Stimulated activated naive B cell treated with anti-CD40 and anti-IgM and Interleukin-4, amounts not matched to agents 10 μg/mL and 1 μg/mL and 100 μg/mL, for 72 hours (primary cell): ENCODE measurements around the gene ENOX1.

Experiments
- ATAC-seq, 2 donors: fragments of 150-1000 bp; cut with Tn5 transposase; replicated peaks; 2 replicates each; pipeline ENCODE4 v1.10.0; 2021; ENCODE audit warnings: moderate library complexity in 1 of 2
- DNase-seq: peaks from one replicate; pipeline ENCODE4 v3.0.0; 2021
- H3K27ac Mint-ChIP-seq: one replicate; pipeline ENCODE4 v1.8.0; 2022; ENCODE audit warnings: mild to moderate bottlenecking, mixed read lengths
- H3K27me3 Mint-ChIP-seq, 2 donors: one replicate each; pipeline ENCODE4 v1.8.0; 2022; ENCODE audit warnings: mixed read lengths in 2 of 2
- H3K36me3 Mint-ChIP-seq, 2 donors: one replicate each; pipeline ENCODE4 v1.8.0; 2022; ENCODE audit warnings: mixed read lengths in 2 of 2, mild to moderate bottlenecking in 1 of 2
- H3K4me1 Mint-ChIP-seq, 2 donors: one replicate each; pipeline ENCODE4 v1.8.0; 2022; ENCODE audit warnings: mixed read lengths in 2 of 2, mild to moderate bottlenecking in 1 of 2
- H3K4me3 Mint-ChIP-seq, 2 donors: one replicate each; pipeline ENCODE4 v1.8.0; 2022; ENCODE audit warnings: mild to moderate bottlenecking in 2 of 2, mixed read lengths in 2 of 2, moderate library complexity in 1 of 2
- H3K9me3 Mint-ChIP-seq, 2 donors: one replicate each; pipeline ENCODE4 v1.8.0; 2022; ENCODE audit warnings: mixed read lengths in 2 of 2, mild to moderate bottlenecking in 1 of 2

ENOX1 gene

DNA sequence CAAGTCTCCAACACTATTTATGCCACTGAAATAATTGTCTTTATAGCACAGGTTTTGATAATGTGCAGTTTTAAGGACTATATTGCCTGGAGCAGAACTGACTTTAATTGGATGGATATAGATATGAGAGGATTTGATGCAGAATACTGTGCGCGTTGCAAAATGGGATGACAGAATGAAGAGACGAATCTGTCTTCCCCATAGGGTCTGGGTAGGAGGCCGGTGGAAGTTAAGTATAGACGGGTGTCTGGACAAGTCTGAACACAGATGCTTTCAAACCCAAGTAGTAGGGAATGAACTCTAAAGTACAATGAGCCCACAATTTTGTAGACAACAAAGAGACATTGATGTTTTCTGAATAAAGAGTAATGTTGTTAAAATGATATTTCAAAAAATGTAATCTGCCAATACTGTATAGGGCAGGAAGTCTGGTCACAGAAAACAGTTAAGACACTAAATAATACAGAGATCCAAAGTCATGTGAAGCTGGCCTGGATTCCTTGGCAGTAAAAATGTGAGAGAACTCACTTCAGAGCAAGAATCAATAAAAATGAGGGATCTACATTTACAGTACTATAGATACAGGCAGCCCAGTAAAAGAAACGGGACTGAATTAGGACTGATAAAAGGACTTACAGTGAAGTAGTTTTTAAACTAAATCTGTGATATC lies 125.5 kb downstream of the ENOX1 start:
- no peaks in the 10 kb centered on the region for H3K4me1 Mint-ChIP-seq
- no peak overlapping the region for H3K4me3 Mint-ChIP-seq
- DNase-seq (no peak), ATAC-seq (no peak)
- H3K27ac Mint-ChIP-seq, result no peak overlapping the region
- peaks cover 0 to 9% of the 10 kb centered on the region in 2 donors for H3K27me3 Mint-ChIP-seq
- no peaks in the 10 kb centered on the region for H3K9me3 Mint-ChIP-seq
- H3K36me3 Mint-ChIP-seq, result no peaks in the 10 kb centered on the region

DNA sequence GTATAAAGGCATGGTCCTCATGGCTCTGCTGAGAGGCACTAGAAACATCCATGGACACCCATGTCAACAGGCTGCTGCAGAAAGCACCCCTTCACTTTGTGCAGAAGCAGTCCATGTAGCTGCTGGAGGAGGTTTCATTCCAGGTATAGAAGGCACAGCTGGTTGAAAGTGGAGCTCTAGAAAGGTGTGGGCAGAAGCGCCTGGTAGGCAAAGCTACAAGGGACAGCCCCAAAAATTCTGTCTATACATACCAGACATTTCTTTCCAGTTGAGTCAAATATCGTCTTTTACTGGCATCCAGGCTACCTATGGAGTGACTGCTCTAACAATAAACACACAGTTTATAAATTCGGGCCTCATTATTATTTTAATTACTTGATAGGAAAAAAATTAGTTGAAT lies 129.3 kb downstream of the ENOX1 start:
- Mint-ChIP-seq H3K36me3 (no peaks in the 10 kb centered on the region), H3K27me3 (peaks cover 0 to 7% of the 10 kb centered on the region in 2 donors), H3K4me3 (no peak overlapping the region), H3K9me3 (no peaks in the 10 kb centered on the region), H3K27ac (no peak overlapping the region), H3K4me1 (no peaks in the 10 kb centered on the region)
- DNase-seq (no peak), ATAC-seq (no peak)

GRCh38 chr13:43653980-43654379 lies 132.8 kb downstream of the ENOX1 start:
- DNase-seq, result no peak
- H3K36me3 Mint-ChIP-seq, result no peaks in the 10 kb centered on the region
- H3K4me3 Mint-ChIP-seq, result no peak overlapping the region
- H3K4me1 Mint-ChIP-seq, result no peaks in the 10 kb centered on the region
- no peaks in the 10 kb centered on the region for H3K9me3 Mint-ChIP-seq
- H3K27me3 Mint-ChIP-seq, result peaks cover 0 to 5% of the 10 kb centered on the region in 2 donors
- no peak for ATAC-seq
- no peak overlapping the region for H3K27ac Mint-ChIP-seq

DNA sequence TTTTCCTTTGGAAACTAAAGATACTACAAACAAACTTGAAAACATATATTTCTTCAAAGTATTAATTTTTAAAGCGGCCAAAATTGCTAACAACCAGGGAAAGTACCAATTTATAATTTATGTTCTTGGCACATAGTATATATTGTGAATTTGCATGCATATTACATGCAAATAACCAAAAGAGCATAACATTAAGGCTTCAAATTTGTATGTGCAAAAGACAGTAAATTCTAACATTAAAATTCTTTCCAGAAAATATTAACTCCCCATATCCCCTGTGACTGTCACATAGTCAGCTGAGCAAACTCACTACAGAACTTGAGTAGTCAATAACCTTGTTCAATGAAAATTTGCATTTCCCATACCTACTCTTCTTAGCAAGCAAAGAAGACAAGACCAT lies 133.4 kb downstream of the ENOX1 start:
- Mint-ChIP-seq H3K4me1 (no peaks in the 10 kb centered on the region), H3K9me3 (no peaks in the 10 kb centered on the region), H3K27ac (no peak overlapping the region), H3K27me3 (peaks cover 0 to 3% of the 10 kb centered on the region in 2 donors), H3K4me3 (no peak overlapping the region), H3K36me3 (no peaks in the 10 kb centered on the region)
- DNase-seq (no peak), ATAC-seq (no peak)

GRCh38 chr13:43652760-43653159 lies 134.0 kb downstream of the ENOX1 start:
- H3K4me1 Mint-ChIP-seq, result no peaks in the 10 kb centered on the region
- H3K4me3 Mint-ChIP-seq, result no peak overlapping the region
- H3K9me3 Mint-ChIP-seq, result no peaks in the 10 kb centered on the region
- peaks cover 5 to 6% of the 10 kb centered on the region in 2 donors for H3K27me3 Mint-ChIP-seq
- DNase-seq (no peak), ATAC-seq (no peak)
- H3K27ac Mint-ChIP-seq, result no peak overlapping the region
- no peaks in the 10 kb centered on the region for H3K36me3 Mint-ChIP-seq

DNA sequence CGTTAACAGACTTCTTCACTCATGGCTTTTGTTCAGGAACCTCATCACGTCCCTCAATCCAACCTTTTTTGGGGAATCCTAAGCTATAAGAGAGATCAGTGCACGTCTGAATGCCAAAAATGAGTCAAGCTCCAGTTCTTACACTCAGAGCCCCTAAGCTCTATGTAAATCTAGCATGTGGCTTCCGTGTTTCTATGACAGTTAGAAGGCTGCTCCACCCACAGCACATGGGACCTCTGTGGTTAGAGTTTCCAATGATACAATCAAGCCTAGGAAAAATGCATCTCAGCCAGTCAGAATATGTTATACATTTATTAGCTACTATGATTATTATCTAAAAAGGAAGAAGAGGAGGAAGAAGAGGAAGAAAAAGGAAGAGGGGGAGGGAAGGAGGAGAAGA lies 135.9 kb downstream of the ENOX1 start:
- DNase-seq (no peak), ATAC-seq (no peak)
- no peak overlapping the region for H3K27ac Mint-ChIP-seq

DNA sequence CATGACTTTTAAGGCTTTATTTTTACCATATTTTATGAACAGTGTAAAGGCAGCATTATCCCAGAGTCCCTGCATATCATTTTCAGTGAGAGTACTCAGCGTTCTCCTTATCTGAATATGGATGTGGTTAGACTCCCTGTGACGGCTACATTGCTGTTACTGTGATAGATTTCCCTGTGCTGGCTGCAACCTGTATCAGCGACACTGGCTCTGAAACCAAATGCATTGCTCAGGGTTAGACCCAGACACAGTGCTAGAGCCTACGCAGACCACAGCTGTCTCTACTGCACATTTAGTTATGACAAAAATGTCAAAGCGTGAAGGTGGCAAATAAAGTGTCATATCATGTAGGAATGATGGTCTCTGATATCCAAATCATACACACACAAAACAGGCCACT lies 138.0 kb downstream of the ENOX1 start:
- no peaks in the 10 kb centered on the region for H3K9me3 Mint-ChIP-seq
- H3K4me1 Mint-ChIP-seq, result no peaks in the 10 kb centered on the region
- ATAC-seq, result no peak
- no peaks in the 10 kb centered on the region for H3K36me3 Mint-ChIP-seq
- H3K4me3 Mint-ChIP-seq, result no peak overlapping the region
- no peak for DNase-seq
- no peak overlapping the region for H3K27ac Mint-ChIP-seq
- H3K27me3 Mint-ChIP-seq, result peaks cover 6 to 11% of the 10 kb centered on the region in 2 donors

More for the DNA sequence above, 135.9 kb downstream of the ENOX1 start:
- Mint-ChIP-seq H3K4me3 (no peak overlapping the region), H3K9me3 (no peaks in the 10 kb centered on the region), H3K4me1 (no peaks in the 10 kb centered on the region), H3K27me3 (peaks cover 6 to 11% of the 10 kb centered on the region in 2 donors), H3K36me3 (no peaks in the 10 kb centered on the region)

DNA sequence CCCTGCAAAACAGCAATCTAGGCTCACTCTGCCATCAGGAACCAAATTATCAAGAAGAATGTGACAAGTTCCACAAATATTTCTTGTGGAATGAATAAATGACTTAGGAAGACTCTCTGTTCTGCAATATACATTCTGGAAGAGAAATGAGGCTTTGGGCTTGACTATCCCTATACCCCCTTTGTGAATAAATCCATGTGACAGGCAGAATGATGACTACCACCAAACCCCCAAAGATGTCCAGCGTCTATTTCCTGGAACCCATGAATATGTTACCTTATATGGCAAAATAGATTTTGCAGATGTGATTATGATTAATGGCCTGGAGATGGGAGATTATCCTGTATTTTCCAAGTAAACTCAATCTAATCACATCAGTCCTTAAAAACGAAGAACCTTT lies 139.3 kb downstream of the ENOX1 start:
- peaks cover 6 to 11% of the 10 kb centered on the region in 2 donors for H3K27me3 Mint-ChIP-seq
- H3K4me3 Mint-ChIP-seq, result no peak overlapping the region
- ATAC-seq, result no peak
- H3K9me3 Mint-ChIP-seq, result no peaks in the 10 kb centered on the region
- no peak overlapping the region for H3K27ac Mint-ChIP-seq
- DNase-seq, result no peak
- no peaks in the 10 kb centered on the region for H3K4me1 Mint-ChIP-seq
- H3K36me3 Mint-ChIP-seq, result no peaks in the 10 kb centered on the region

DNA sequence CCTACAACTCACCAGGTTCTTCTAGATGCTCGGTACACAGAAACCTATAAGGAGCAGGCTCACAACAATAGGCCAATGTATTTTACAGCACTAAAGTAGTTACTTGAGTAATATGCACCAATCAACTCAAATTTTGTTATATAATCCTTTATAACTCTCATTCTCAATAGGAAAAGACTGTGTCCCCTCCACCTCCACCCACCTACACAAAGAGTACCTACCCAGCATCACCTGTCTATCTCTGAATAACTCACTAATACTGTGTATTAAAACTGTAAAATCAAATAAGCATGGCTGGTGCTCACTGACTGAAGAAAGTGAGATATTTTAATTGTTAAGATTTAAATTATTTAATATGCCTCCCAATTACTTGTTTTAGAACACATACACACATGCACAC lies 146.3 kb downstream of the ENOX1 start:
- H3K9me3 Mint-ChIP-seq, result no peaks in the 10 kb centered on the region
- no peak overlapping the region for H3K27ac Mint-ChIP-seq
- no peaks in the 10 kb centered on the region for H3K27me3 Mint-ChIP-seq
- no peak for DNase-seq
- H3K4me3 Mint-ChIP-seq, result no peak overlapping the region
- H3K36me3 Mint-ChIP-seq, result no peaks in the 10 kb centered on the region
- ATAC-seq, result no peak
- no peaks in the 10 kb centered on the region for H3K4me1 Mint-ChIP-seq

GRCh38 chr13:43631106-43631505 lies 155.7 kb downstream of the ENOX1 start:
- DNase-seq, result no peak
- no peaks in the 10 kb centered on the region for H3K4me1 Mint-ChIP-seq
- H3K9me3 Mint-ChIP-seq, result no peaks in the 10 kb centered on the region
- H3K27me3 Mint-ChIP-seq, result peaks cover 5 to 6% of the 10 kb centered on the region in 2 donors
- H3K36me3 Mint-ChIP-seq, result no peaks in the 10 kb centered on the region
- no peak overlapping the region for H3K4me3 Mint-ChIP-seq
- no peak overlapping the region for H3K27ac Mint-ChIP-seq
- ATAC-seq, result no peak

DNA sequence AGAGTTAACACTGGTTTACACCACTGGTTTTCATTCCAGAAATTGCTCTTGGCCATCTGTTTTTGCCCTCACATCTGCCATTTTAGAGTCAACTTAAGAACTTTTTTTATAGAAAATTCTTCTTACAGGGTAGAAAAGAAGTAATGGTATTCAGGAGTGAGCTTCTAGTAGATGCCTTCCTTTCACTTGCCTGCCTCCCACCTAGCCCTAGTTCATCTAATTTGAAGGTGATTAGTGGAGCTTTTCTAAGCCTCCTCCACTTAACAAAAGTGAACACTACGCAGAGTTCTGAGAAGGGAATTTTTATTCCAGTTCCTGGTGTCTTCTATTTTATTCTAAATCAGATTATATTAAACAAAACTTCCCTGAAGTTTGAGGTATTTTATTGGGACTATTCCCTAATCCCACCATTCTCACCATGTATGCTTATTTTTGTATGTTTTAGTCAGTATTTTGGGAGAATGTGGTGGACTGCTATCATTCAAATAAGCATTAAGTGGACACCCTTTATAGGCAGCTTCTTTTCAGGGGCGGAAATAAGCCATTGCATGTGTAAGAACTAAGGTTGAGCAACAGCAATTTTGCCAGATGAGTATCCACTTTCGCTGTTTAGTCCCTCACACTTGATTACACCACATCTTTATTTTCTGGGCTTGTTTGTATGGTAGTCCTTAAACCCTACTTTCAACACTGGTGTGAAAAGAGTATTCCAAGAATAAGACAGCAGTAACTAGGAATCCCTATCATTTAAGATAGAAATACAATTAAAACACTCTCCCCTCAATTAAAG lies 156.9 kb downstream of the ENOX1 start:
- no peaks in the 10 kb centered on the region for H3K36me3 Mint-ChIP-seq
- H3K4me1 Mint-ChIP-seq, result no peaks in the 10 kb centered on the region
- no peaks in the 10 kb centered on the region for H3K9me3 Mint-ChIP-seq
- no peak overlapping the region for H3K27ac Mint-ChIP-seq
- H3K4me3 Mint-ChIP-seq, result no peak overlapping the region
- peaks cover 5 to 6% of the 10 kb centered on the region in 2 donors for H3K27me3 Mint-ChIP-seq
- no peak for ATAC-seq
- no peak for DNase-seq

DNA sequence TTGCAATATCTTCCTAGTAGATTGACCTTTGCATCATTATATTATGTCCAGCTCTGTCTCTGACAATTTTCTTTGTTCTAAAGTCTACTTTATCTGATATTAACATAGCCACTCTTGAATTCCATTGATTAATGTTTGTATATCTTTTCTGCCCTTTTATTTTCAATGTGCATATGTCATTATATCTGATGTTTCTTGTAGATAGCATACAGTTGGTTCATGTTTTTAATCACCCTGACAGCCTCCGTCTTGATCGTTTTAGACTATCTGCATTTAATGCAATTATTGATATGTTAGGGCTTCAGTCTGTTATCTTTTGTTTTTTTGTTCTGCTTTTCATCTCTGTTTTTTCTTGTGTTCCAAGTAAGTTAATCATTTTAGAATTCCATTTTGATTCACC lies 159.8 kb downstream of the ENOX1 start:
- no peak overlapping the region for H3K4me3 Mint-ChIP-seq
- no peaks in the 10 kb centered on the region for H3K4me1 Mint-ChIP-seq
- no peak overlapping the region for H3K27ac Mint-ChIP-seq
- H3K27me3 Mint-ChIP-seq, result peaks cover 5 to 6% of the 10 kb centered on the region in 2 donors
- no peaks in the 10 kb centered on the region for H3K9me3 Mint-ChIP-seq
- DNase-seq, result no peak
- ATAC-seq, result no peak
- H3K36me3 Mint-ChIP-seq, result no peaks in the 10 kb centered on the region

DNA sequence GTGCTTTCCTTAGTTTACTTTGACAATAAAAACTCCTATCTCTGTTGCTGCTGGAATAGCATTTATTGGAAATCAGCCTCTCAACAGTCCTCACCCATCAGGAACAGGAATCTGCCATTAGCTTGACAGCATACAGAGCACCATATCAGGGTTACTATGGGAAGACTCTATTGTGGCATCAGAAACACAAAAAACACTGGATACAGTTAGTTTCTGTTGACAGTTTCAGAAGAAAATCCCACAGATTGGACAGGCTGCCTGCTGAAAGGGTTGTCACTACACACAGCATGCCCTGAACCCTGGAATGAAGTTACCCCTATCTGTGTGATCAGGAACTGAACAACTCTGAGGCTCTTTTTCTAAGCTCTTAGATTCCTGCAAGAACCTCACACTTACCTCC lies 172.7 kb downstream of the ENOX1 start:
- ATAC-seq, result no peak
- H3K9me3 Mint-ChIP-seq, result peaks cover 3 to 4% of the 10 kb centered on the region in 2 donors

GRCh38 chr13:43611281-43612273 lies 175.2 kb downstream of the ENOX1 start:
- ATAC-seq, result no peak
- Mint-ChIP-seq H3K27me3 (peaks cover 0 to 5% of the 10 kb centered on the region in 2 donors), H3K36me3 (no peaks in the 10 kb centered on the region), H3K27ac (no peak overlapping the region), H3K9me3 (no peaks in the 10 kb centered on the region), H3K4me3 (no peak overlapping the region), H3K4me1 (no peaks in the 10 kb centered on the region)
- DNase-seq, result no peak

More for the DNA sequence above, 172.7 kb downstream of the ENOX1 start:
- Mint-ChIP-seq H3K36me3 (no peaks in the 10 kb centered on the region), H3K27me3 (peaks cover 0 to 5% of the 10 kb centered on the region in 2 donors), H3K27ac (no peak overlapping the region), H3K4me3 (no peak overlapping the region), H3K4me1 (no peaks in the 10 kb centered on the region)
- no peak for DNase-seq
